ENCODE data around the gene PCOLCE2.

PCOLCE2 gene

GRCh38 chr3:142787719-142788118 is 101.2 kb downstream of the PCOLCE2 start:
- Histone ChIP-seq H3K9ac (ENCODE audit: low read length) (no peak overlapping the region), H4K20me1 (ENCODE audit: insufficient read depth, low read length) (no peaks in the 10 kb centered on the region)
- no peak for TF ChIP-seq CTCF (IDR thresholded peaks at IDR 0.05; ENCODE audit: low read depth, low read length)
- TF ChIP-seq EZH2phosphoT487 (IDR thresholded peaks at IDR 0.05; ENCODE audit: low read depth), result no peak

GRCh38 chr3:142785996-142786395 is 102.9 kb downstream of the PCOLCE2 start:
- H4K20me1 ChIP-seq (ENCODE audit: insufficient read depth, low read length), result no peaks in the 10 kb centered on the region
- no peaks in the 10 kb centered on the region for H3K27me3 ChIP-seq (ENCODE audit: low read depth, low read length)
- no peak overlapping the region for H3K4me2 ChIP-seq (ENCODE audit: low read length)
- TF ChIP-seq CTCF (IDR thresholded peaks at IDR 0.05; ENCODE audit: low read depth, low read length) (no peak), EZH2phosphoT487 (IDR thresholded peaks at IDR 0.05; ENCODE audit: low read depth) (no peak)
- H3K4me3 ChIP-seq (ENCODE audit: low read length), result no peak overlapping the region
- H3K36me3 ChIP-seq (replicated peaks; ENCODE audit: low read depth, low read length), result no peaks in the 10 kb centered on the region
- no peaks in the 10 kb centered on the region for H3K9me3 ChIP-seq (ENCODE audit: insufficient read depth, low read length)
- H3K79me2 ChIP-seq (ENCODE audit: low read length), result no peaks in the 10 kb centered on the region
- no peak overlapping the region for H3K9ac ChIP-seq (ENCODE audit: low read length)
- H3K4me1 ChIP-seq (ENCODE audit: low read length), result no peaks in the 10 kb centered on the region
- H3K27ac ChIP-seq (ENCODE audit: low read length), result no peak overlapping the region
- H2AFZ ChIP-seq (ENCODE audit: low read depth, low read length), result no peak overlapping the region

More at GRCh38 chr3:142787719-142788118, 101.2 kb downstream of the PCOLCE2 start:
- no peaks in the 10 kb centered on the region for H3K4me1 ChIP-seq (ENCODE audit: low read length)
- no peak overlapping the region for H3K4me3 ChIP-seq (ENCODE audit: low read length)
- H3K4me2 ChIP-seq (ENCODE audit: low read length), result no peak overlapping the region
- no peaks in the 10 kb centered on the region for H3K36me3 ChIP-seq (replicated peaks; ENCODE audit: low read depth, low read length)
- H2AFZ ChIP-seq (ENCODE audit: low read depth, low read length), result no peak overlapping the region
- no peaks in the 10 kb centered on the region for H3K27me3 ChIP-seq (ENCODE audit: low read depth, low read length)
- no peaks in the 10 kb centered on the region for H3K9me3 ChIP-seq (ENCODE audit: insufficient read depth, low read length)
- H3K27ac ChIP-seq (ENCODE audit: low read length), result no peak overlapping the region
- H3K79me2 ChIP-seq (ENCODE audit: low read length), result no peaks in the 10 kb centered on the region

GRCh38 chr3:142784228-142784627 is 104.7 kb downstream of the PCOLCE2 start:
- Histone ChIP-seq H3K79me2 (ENCODE audit: low read length) (no peaks in the 10 kb centered on the region), H3K27me3 (ENCODE audit: low read depth, low read length) (no peaks in the 10 kb centered on the region), H3K4me1 (ENCODE audit: low read length) (no peaks in the 10 kb centered on the region), H3K27ac (ENCODE audit: low read length) (no peak overlapping the region), H3K9me3 (ENCODE audit: insufficient read depth, low read length) (no peaks in the 10 kb centered on the region), H3K36me3 (replicated peaks; ENCODE audit: low read depth, low read length) (no peaks in the 10 kb centered on the region), H3K9ac (ENCODE audit: low read length) (no peak overlapping the region), H2AFZ (ENCODE audit: low read depth, low read length) (no peak overlapping the region), H3K4me2 (ENCODE audit: low read length) (no peak overlapping the region), H3K4me3 (ENCODE audit: low read length) (no peak overlapping the region), H4K20me1 (ENCODE audit: insufficient read depth, low read length) (no peaks in the 10 kb centered on the region)
- no peak for TF ChIP-seq CTCF (IDR thresholded peaks at IDR 0.05; ENCODE audit: low read depth, low read length)
- TF ChIP-seq EZH2phosphoT487 (IDR thresholded peaks at IDR 0.05; ENCODE audit: low read depth), result no peak

- no peak overlapping the region for H3K9ac ChIP-seq (ENCODE audit: low read length)
- no peak overlapping the region for H3K27ac ChIP-seq (ENCODE audit: low read length)
- H3K36me3 ChIP-seq (replicated peaks; ENCODE audit: low read depth, low read length), result no peaks in the 10 kb centered on the region
- H3K4me1 ChIP-seq (ENCODE audit: low read length), result no peaks in the 10 kb centered on the region
- no peaks in the 10 kb centered on the region for H3K27me3 ChIP-seq (ENCODE audit: low read depth, low read length)
- no peaks in the 10 kb centered on the region for H4K20me1 ChIP-seq (ENCODE audit: insufficient read depth, low read length)
- H3K9me3 ChIP-seq (ENCODE audit: insufficient read depth, low read length), result no peaks in the 10 kb centered on the region
- H3K79me2 ChIP-seq (ENCODE audit: low read length), result no peaks in the 10 kb centered on the region
- no peak overlapping the region for H2AFZ ChIP-seq (ENCODE audit: low read depth, low read length)
- TF ChIP-seq EZH2phosphoT487 (IDR thresholded peaks at IDR 0.05; ENCODE audit: low read depth) (no peak), CTCF (IDR thresholded peaks at IDR 0.05; ENCODE audit: low read depth, low read length) (no peak)
- no peak overlapping the region for H3K4me3 ChIP-seq (ENCODE audit: low read length)
- H3K4me2 ChIP-seq (ENCODE audit: low read length), result no peak overlapping the region
Measured at GRCh38 chr3:142782616-142783015, 106.3 kb downstream of the PCOLCE2 start.

Data from OCI-LY3 (cell line).